Astrocyte (in vitro differentiated cells and primary cell): ENCODE data around the gene CTBP2.

Experiments used
- EZH2 ChIP-seq: IDR thresholded peaks from 2 replicates; pipeline ENCODE4 v1.6.1; 2012; ENCODE audit warnings: mild to moderate bottlenecking, low read length, inconsistent platforms; ENCODE audit not compliant: insufficient read depth
- TF ChIP-seq, protein P1 (sequence below): IDR thresholded peaks from 2 replicates; pipeline ENCODE4 v1.5.1; 2011; ENCODE audit warnings: low read depth, mild to moderate bottlenecking, inconsistent platforms, low read length, moderate library complexity; ENCODE audit not compliant: insufficient read depth

DNA sequence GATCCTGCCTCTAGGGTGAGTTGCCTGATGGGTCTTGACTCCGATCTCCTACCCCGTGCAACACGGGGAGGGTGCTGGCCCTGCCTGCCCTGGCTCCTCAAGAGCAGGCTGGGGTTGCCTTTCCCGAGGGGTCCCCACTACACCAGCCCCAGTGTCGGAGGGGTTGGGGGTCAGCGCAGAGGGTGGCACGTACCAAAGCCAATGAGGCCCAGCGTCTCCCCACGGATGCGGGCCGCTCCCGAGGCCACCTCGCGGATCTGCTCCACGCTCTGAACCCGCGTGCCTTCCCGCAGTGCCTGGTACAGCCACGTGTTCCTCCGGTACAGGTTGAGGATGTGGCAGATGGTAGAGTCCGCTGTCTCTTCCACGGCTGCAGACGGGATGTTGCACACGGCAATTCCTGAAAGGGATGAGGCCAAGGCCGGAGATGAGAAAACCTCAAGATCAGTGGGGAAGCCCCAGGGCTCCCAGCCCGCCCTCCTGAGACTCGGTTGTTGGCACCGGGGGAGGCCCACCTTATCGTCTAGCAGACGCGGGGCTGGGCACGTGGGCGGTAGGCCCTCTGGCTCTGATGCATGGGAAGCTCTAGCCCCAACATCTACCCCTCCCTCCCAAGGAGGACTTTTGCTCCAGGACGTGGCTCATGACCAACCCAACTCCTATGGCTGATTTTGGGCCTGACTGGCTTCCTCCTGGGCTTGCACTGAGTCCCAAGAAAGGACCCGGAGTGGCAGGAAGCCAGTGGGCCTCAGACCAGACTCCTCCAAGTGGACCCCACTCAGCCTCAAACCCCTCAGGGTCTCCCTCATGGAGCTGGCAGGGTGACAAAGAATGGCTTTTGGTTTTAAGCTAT is 162.4 kb downstream of the CTBP2 start:
- TF ChIP-seq, protein P1, sequence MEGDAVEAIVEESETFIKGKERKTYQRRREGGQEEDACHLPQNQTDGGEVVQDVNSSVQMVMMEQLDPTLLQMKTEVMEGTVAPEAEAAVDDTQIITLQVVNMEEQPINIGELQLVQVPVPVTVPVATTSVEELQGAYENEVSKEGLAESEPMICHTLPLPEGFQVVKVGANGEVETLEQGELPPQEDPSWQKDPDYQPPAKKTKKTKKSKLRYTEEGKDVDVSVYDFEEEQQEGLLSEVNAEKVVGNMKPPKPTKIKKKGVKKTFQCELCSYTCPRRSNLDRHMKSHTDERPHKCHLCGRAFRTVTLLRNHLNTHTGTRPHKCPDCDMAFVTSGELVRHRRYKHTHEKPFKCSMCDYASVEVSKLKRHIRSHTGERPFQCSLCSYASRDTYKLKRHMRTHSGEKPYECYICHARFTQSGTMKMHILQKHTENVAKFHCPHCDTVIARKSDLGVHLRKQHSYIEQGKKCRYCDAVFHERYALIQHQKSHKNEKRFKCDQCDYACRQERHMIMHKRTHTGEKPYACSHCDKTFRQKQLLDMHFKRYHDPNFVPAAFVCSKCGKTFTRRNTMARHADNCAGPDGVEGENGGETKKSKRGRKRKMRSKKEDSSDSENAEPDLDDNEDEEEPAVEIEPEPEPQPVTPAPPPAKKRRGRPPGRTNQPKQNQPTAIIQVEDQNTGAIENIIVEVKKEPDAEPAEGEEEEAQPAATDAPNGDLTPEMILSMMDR, result no peak
- TF ChIP-seq EZH2, result no peak
